Vagina (tissue), 2 donors: ENCODE results near the gene FOXL2. TPM values are rescaled to one million over a fixed set of nuclear protein-coding genes. Genes with fewer than 3 reads are reported as not detected.
A peak's percentile ranks its signal among the peaks of the same experiment; 100 is the strongest.

ENCODE experiments used
- DNase-seq, 2 donors: peaks; one replicate each; pipeline ENCODE4 v3.0.0-alpha.2; 2017; ENCODE audit errors: extremely low spot score in 2 of 2
- H3K27ac ChIP-seq: fragments of 200-600 bp; sonication (generic); one replicate; pipeline ENCODE4 v1.5.1; 2019
- H3K27me3 ChIP-seq: fragments of 200-600 bp; sonication (generic); one replicate; pipeline ENCODE4 v1.5.1; 2019
- H3K36me3 ChIP-seq, 2 donors: fragments of 200-600 bp; sonication (generic); one replicate each; pipeline ENCODE4 v1.5.1; 2017 to 2019
- H3K4me1 ChIP-seq: fragments of 200-600 bp; sonication (generic); one replicate; pipeline ENCODE4 v1.5.1; 2019
- H3K4me3 ChIP-seq, 2 donors: fragments of 200-600 bp; sonication (generic); 1 replicate in 1 of 2; 2 replicates in 1 of 2; pipeline ENCODE4 v1.5.1; 2016 to 2019
- H3K9me3 ChIP-seq: fragments of 200-600 bp; sonication (generic); one replicate; pipeline ENCODE4 v1.5.1; 2019
- CTCF ChIP-seq, 3 experiments: fragments of 450-650 bp in 2 of 3; fragments of 200-600 bp in 1 of 3; sonication (generic) in 1 of 3; IDR thresholded peaks; one replicate each; pipeline ENCODE4 v1.5.1; 2017 to 2019; ENCODE audit warnings: antibody characterized with exemption in 3 of 3, mild to moderate bottlenecking in 2 of 3, moderate library complexity in 2 of 3
- POLR2A ChIP-seq, 2 donors: fragments of 450-650 bp; IDR thresholded peaks; one replicate each; pipeline ENCODE4 v1.6.1; 2017; ENCODE audit warnings: antibody characterized with exemption in 2 of 2, mild to moderate bottlenecking in 2 of 2, moderate library complexity in 2 of 2
- POLR2AphosphoS5 ChIP-seq, 2 donors: sonication (generic); formaldehyde crosslinking; IDR thresholded peaks; one replicate each; pipeline ENCODE4 v1.9.0; 2017; ENCODE audit warnings: antibody characterized with exemption in 2 of 2, mild to moderate bottlenecking in 2 of 2, low read depth in 1 of 2; ENCODE audit not compliant: insufficient read depth in 1 of 2
- intact Hi-C: fragments of 100-400 bp; cut with DNase I; formaldehyde crosslinking; loops from one replicate; pipeline ENCODE4 v1.15.1; 2023
- total RNA-seq: library from RNA; depleted of rRNA; stranded (reverse); fragments of >200 nt; gene quantifications from one replicate; pipeline ENCODE4 v1.2.3, GENCODE V29; 2016

Gene FOXL2
- total RNA-seq, 1 donor from 2014 or later = 1.5 TPM

GRCh38 chr3:138947495-138948121, 671 bp upstream of the FOXL2 start:
- peaks cover 11% of the 10 kb centered on the region for H3K27me3 ChIP-seq
- H3K36me3 ChIP-seq = no peaks in the 10 kb centered on the region
- DNase-seq = no peak
- peak overlapping the region; percentile 66 for H3K27ac ChIP-seq
- peak overlapping the region; percentile 45 to 59 for H3K4me3 ChIP-seq
- H3K4me1 ChIP-seq = peaks cover 43% of the 10 kb centered on the region
- intact Hi-C loops = no loop called here
- H3K9me3 ChIP-seq = no peaks in the 10 kb centered on the region
- TF ChIP-seq CTCF (IDR thresholded peaks at IDR 0.05) (no peak), POLR2AphosphoS5 (IDR thresholded peaks at IDR 0.05; ENCODE audit: insufficient read depth in 1 of 2, low read depth in 1 of 2) (no peak), POLR2A (IDR thresholded peaks at IDR 0.05) (no peak)

- H3K9me3 ChIP-seq = no peaks in the 10 kb centered on the region
- H3K27me3 ChIP-seq = peaks cover 11% of the 10 kb centered on the region
- TF ChIP-seq POLR2AphosphoS5 (IDR thresholded peaks at IDR 0.05; ENCODE audit: insufficient read depth in 1 of 2, low read depth in 1 of 2) (no peak), POLR2A (IDR thresholded peaks at IDR 0.05) (no peak), CTCF (IDR thresholded peaks at IDR 0.05) (no peak)
- peak overlapping the region; percentile 66 for H3K27ac ChIP-seq
- DNase-seq = no peak
- peak overlapping the region; percentile 45 to 59 for H3K4me3 ChIP-seq
- no peaks in the 10 kb centered on the region for H3K36me3 ChIP-seq
- intact Hi-C loops = no loop called here
- H3K4me1 ChIP-seq = peaks cover 43% of the 10 kb centered on the region
These were observed 951 bp downstream of the FOXL2 start for GRCh38 chr3:138945709-138946662.

- no peak overlapping the region for H3K27ac ChIP-seq
- H3K4me3 ChIP-seq = peak overlapping the region; percentile 45 to 59
- intact Hi-C loops = no loop called here
These were observed 1.8 kb downstream of the FOXL2 start for GRCh38 chr3:138944929-138945708.

GRCh38 chr3:138944654-138944928, 2.3 kb downstream of the FOXL2 start:
- intact Hi-C loops = no loop called here
- no peaks in the 10 kb centered on the region for H3K9me3 ChIP-seq
- H3K27me3 ChIP-seq = peaks cover 4% of the 10 kb centered on the region
- TF ChIP-seq CTCF (IDR thresholded peaks at IDR 0.05) (no peak), POLR2AphosphoS5 (IDR thresholded peaks at IDR 0.05; ENCODE audit: insufficient read depth in 1 of 2, low read depth in 1 of 2) (no peak), POLR2A (IDR thresholded peaks at IDR 0.05) (no peak)
- H3K4me1 ChIP-seq = peaks cover 34% of the 10 kb centered on the region
- peak overlapping the region; percentile 45 to 59 for H3K4me3 ChIP-seq
- H3K27ac ChIP-seq = no peak overlapping the region
- DNase-seq = no peak
- H3K36me3 ChIP-seq = no peaks in the 10 kb centered on the region

More at GRCh38 chr3:138944929-138945708, 1.8 kb downstream of the FOXL2 start:
- TF ChIP-seq POLR2A (IDR thresholded peaks at IDR 0.05) = no peak
- no peak for DNase-seq
- H3K9me3 ChIP-seq = no peaks in the 10 kb centered on the region
- H3K4me1 ChIP-seq = peaks cover 39% of the 10 kb centered on the region
- no peaks in the 10 kb centered on the region for H3K36me3 ChIP-seq
- peaks cover 4% of the 10 kb centered on the region for H3K27me3 ChIP-seq
